ENCODE measurements around the gene TIAM1. TPM values are rescaled to one million over a fixed set of nuclear protein-coding genes. Genes with fewer than 3 reads are reported as not detected.

The TIAM1 gene
- total RNA-seq, 1 donor from 2014 or later = 35.4 TPM

- DNase-seq (ENCODE audit: low spot score, unreplicated experiment) = no peak
- H3K4me3 Mint-ChIP-seq (ENCODE audit: low read depth) = no peak overlapping the region
- peaks cover 9% of the 10 kb centered on the region for H3K9me3 Mint-ChIP-seq (ENCODE audit: low read depth)
- no peak for TF ChIP-seq CTCF (IDR thresholded peaks at IDR 0.05; ENCODE audit: unreplicated experiment)
- no peaks in the 10 kb centered on the region for H3K27me3 Mint-ChIP-seq
- H3K36me3 Mint-ChIP-seq (ENCODE audit: insufficient read depth) = peaks cover 33% of the 10 kb centered on the region
- no peak overlapping the region for H3K27ac Mint-ChIP-seq
- H3K4me1 Mint-ChIP-seq (ENCODE audit: low read depth) = no peaks in the 10 kb centered on the region
Observed at GRCh38 chr21:31151156-31152045, 192.7 kb downstream of the TIAM1 start.

GRCh38 chr21:31145274-31145673, 198.8 kb downstream of the TIAM1 start:
- H3K36me3 Mint-ChIP-seq (ENCODE audit: insufficient read depth) = peaks cover 11% of the 10 kb centered on the region
- H3K27me3 Mint-ChIP-seq = no peaks in the 10 kb centered on the region
- peak overlapping the region; percentile 45 for H3K27ac Mint-ChIP-seq
- H3K4me1 Mint-ChIP-seq (ENCODE audit: low read depth) = peaks cover 15% of the 10 kb centered on the region
- H3K9me3 Mint-ChIP-seq (ENCODE audit: low read depth) = peaks cover 5% of the 10 kb centered on the region
- TF ChIP-seq CTCF (IDR thresholded peaks at IDR 0.05; ENCODE audit: unreplicated experiment) = no peak
- no peak for DNase-seq (ENCODE audit: low spot score, unreplicated experiment)
- no peak overlapping the region for H3K4me3 Mint-ChIP-seq (ENCODE audit: low read depth)

GRCh38 chr21:31143036-31143435, 201.0 kb downstream of the TIAM1 start:
- no peak for DNase-seq (ENCODE audit: low spot score, unreplicated experiment)
- no peak overlapping the region for H3K4me3 Mint-ChIP-seq (ENCODE audit: low read depth)
- no peaks in the 10 kb centered on the region for H3K27me3 Mint-ChIP-seq
- H3K9me3 Mint-ChIP-seq (ENCODE audit: low read depth) = peaks cover 1% of the 10 kb centered on the region
- peaks cover 23% of the 10 kb centered on the region for H3K4me1 Mint-ChIP-seq (ENCODE audit: low read depth)
- TF ChIP-seq CTCF (IDR thresholded peaks at IDR 0.05; ENCODE audit: unreplicated experiment) = no peak
- H3K36me3 Mint-ChIP-seq (ENCODE audit: insufficient read depth) = peaks cover 6% of the 10 kb centered on the region
- H3K27ac Mint-ChIP-seq = no peak overlapping the region

- no peaks in the 10 kb centered on the region for H3K9me3 Mint-ChIP-seq (ENCODE audit: low read depth)
- no peaks in the 10 kb centered on the region for H3K27me3 Mint-ChIP-seq
- DNase-seq (ENCODE audit: low spot score, unreplicated experiment) = no peak
- no peak overlapping the region for H3K4me3 Mint-ChIP-seq (ENCODE audit: low read depth)
- peaks cover 5% of the 10 kb centered on the region for H3K36me3 Mint-ChIP-seq (ENCODE audit: insufficient read depth)
- peaks cover 23% of the 10 kb centered on the region for H3K4me1 Mint-ChIP-seq (ENCODE audit: low read depth)
- no peak overlapping the region for H3K27ac Mint-ChIP-seq
- TF ChIP-seq CTCF (IDR thresholded peaks at IDR 0.05; ENCODE audit: unreplicated experiment) = no peak
Observed at GRCh38 chr21:31142600-31142999, 201.5 kb downstream of the TIAM1 start.

- Mint-ChIP-seq H3K9me3 (ENCODE audit: low read depth) (no peaks in the 10 kb centered on the region), H3K4me1 (ENCODE audit: low read depth) (peaks cover 23% of the 10 kb centered on the region), H3K36me3 (ENCODE audit: insufficient read depth) (no peaks in the 10 kb centered on the region), H3K27ac (no peak overlapping the region), H3K4me3 (ENCODE audit: low read depth) (no peak overlapping the region), H3K27me3 (no peaks in the 10 kb centered on the region)
- TF ChIP-seq CTCF (IDR thresholded peaks at IDR 0.05; ENCODE audit: unreplicated experiment) = no peak
- DNase-seq (ENCODE audit: low spot score, unreplicated experiment) = no peak
Observed at GRCh38 chr21:31141389-31142000, 202.6 kb downstream of the TIAM1 start.

All from progenitor cell of endocrine pancreas (in vitro differentiated cells).